ENCODE results near the gene SOX13.

GRCh38 chr1:204128464-204128963, 55.6 kb downstream of the SOX13 start:
- TF ChIP-seq POLR2A (IDR thresholded peaks at IDR 0.05; ENCODE audit: low read length) (no peak), GATA1 (IDR thresholded peaks at IDR 0.05; ENCODE audit: low read depth, low read length) (no peak)

Data from erythroblast (primary cell).